ENCODE data around the gene OR8G1.
A peak's percentile ranks its signal among the peaks of the same experiment; 100 is the strongest.
"Not testable (repeated sequence)": the region's sequence is repeated elsewhere in the genome, so short reads cannot be mapped to it uniquely, and the experiment has no call there.

Gene OR8G1

DNA sequence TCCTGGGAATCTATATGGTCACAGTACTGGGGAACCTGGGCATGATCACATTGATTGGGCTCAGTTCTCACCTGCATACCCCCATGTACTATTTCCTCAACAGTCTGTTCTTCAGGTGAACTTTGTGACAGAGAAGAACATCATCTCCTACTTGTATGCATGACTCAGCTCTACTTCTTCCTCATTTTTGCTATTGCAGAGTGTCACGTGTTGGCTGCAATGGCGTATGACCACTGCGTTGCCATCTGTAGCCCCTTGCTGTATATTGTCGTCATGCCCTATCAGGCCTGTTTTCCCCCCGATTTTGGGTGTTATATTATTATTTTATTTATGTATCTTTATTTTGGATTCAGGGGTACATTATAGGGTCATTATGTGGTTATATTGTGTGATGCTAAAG is 2.4 kb upstream of the OR8G1 start:
- no peak for DNase-seq (ENCODE audit: low spot score)

DNA sequence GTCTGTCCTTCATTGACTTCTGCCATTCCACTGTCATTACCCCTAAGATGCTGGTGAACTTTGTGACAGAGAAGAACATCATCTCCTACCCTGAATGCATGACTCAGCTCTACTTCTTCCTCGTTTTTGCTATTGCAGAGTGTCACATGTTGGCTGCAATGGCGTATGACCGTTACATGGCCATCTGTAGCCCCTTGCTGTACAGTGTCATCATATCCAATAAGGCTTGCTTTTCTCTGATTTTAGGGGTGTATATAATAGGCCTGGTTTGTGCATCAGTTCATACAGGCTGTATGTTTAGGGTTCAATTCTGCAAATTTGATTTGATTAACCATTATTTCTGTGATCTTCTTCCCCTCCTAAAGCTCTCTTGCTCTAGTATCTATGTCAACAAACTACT is 9.0 kb downstream of the OR8G1 start:
- DNase-seq (ENCODE audit: low spot score): not testable (repeated sequence)

DNA sequence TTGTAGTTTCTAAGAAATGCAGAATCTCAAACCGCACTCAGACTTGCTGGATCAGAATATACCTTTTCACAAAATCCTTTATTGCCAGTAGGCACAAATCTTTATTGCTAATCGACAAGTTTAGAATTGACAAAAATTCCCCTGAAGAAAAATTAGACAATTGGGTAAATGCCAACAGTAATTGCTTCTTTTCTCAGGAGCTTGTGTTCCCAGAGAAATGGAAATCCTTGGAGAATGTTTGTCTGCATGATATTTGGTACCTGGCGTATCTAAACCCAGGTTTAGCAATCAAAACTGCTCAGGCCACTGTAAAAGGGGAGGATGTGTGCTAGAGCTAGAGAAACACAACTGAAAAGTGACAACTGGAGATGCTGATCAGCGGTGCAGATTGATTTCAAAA is 15.2 kb downstream of the OR8G1 start, which contains the start of gene OR8G5:
Gene OR8G5, plus strand, starts transcription at position 301 of the 400 bp plus-strand sequence. CDS start 8,556 bp downstream, outside the sequence.
- no peak for DNase-seq (ENCODE audit: low spot score)

- not testable (repeated sequence) for DNase-seq (ENCODE audit: low spot score)
Measured at GRCh38 chr11:124265041-124265440, 24.1 kb downstream of the OR8G1 start.

DNA sequence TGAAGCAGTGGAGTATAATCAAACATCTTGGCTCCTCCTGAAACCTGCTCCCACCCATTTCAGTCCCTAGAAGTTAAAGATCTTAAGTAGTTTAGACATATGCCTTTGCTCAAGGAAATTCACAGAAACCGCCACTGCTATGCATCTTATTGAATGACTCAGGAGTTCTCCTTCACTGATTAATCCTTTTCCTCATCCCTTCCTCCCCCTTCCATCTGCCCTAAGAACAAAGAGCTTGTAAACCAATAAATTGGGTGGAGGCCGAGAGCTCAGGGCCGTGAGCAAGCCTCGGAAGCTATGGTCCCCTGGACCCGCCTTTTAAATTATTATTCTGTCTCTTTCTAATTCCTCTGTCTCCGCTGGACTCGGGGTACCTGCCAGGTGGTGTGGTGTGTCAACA is 30.0 kb downstream of the OR8G1 start:
- DNase-seq (ENCODE audit: low spot score): not testable (repeated sequence)

- no peak for DNase-seq (ENCODE audit: low spot score)
Measured at GRCh38 chr11:124274000-124274399, 33.1 kb downstream of the OR8G1 start.

DNA sequence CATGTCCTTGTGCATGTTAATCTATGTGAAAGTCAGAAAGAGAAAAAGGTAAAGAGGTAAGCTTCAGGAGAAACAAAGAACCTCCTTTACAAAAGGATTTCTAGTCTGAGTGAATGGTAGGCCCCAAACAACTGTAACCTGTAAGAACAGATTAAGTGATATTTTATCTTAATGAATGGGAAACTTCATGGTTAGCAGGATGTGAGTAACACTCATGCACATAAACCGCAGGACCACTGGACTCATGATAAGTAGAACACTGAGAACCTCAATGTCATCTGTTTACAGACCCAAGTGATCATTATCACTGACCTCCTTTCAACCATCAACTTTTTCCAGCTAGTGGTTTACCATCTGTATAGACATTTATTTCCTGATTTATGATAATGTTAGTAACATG is 35.2 kb downstream of the OR8G1 start:
- DNase-seq (ENCODE audit: low spot score): no peak

DNA sequence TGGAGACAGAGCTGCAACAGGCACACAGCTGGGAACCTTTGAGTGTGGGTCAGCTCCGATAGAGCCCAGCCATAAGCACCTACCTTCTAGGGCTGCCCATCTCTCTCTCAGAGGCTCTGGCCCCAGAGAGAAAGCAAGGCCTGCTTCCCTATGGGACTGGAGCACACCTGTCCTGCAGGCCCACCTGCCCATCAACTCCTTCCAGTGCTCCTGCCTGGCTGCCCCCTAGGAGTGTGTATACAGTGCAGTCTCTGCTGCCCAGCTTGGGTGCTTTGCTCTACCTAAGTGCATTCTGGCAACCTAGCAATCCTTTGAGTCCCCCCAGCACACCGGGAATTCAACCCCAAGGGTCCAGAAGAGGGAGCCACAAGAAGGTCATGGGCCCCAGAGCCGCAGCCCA is 36.3 kb downstream of the OR8G1 start:
- no peak for DNase-seq (ENCODE audit: low spot score)

DNA sequence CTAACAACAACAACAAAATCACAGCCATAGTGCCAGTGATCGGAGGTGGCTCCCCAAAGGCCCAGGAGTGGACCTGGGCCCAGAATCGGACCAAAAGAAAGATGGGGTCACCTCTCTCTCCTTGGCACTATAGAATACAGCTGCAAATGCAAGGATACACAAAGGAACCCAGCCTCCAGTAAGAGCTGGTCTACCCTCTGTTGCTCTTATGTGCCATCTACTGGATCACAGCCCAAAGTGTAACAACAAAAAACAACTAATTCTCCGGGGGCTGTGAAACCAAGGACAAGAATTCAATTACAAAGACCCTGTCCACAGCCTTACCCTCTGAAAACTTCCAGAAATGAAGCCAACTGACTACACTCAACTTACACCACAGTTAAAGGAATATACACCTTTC is 36.9 kb downstream of the OR8G1 start:
- no peak for DNase-seq (ENCODE audit: low spot score)

- no peak for DNase-seq (ENCODE audit: low spot score)
Measured at GRCh38 chr11:124278261-124278660, 37.4 kb downstream of the OR8G1 start.

DNA sequence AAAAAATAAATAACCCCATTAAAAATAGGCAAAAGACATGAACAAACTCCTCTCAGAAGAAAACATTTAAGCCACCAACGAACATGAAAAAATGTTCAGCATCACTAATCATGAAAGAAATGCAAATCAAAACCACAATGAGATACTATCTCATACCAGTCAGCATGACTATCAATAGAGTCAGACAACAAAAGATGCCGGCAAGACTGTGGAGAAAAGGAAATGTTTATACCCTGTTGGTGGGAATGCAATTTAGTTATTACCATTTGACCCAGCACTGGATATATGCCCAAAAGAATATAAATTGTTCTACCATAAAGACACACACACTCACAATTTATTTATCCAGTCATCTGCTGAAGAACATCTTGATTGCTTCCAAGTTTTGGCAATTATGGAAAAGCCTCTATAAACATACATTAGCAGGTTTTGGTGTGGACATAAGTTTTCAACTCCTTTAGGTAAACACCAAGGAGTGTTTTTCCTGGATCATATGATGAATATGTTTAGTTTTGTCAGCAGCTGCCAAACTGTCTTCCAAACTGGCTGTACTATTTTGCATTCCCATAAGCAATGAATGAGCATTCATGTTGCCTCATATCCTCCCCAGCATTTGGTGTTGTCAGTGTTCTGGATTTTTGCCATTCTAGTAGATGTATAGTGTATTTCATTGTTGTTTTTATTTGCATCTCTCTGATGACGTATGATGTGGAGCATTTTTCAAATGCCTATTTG is 44.9 kb downstream of the OR8G1 start:
- DNase-seq (ENCODE audit: low spot score): no peak

DNA sequence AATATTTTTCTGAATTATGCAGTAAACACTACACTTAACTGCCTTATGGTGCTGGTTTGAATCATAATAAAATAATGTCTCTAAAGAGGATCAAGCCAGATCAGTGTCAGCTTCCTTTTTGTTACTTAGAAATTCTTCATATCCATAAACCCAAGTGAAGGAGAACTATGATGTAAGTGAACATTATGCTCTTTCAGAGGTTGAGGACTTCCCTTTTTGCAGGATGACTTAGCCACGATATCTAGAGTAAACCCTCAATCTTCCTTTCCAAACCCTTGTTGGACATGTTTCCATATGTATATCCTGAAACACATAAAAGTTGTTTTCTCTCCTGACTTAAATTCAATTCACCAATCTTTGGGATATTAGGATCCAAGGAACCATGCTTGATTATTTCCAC is 53.8 kb downstream of the OR8G1 start:
- DNase-seq (ENCODE audit: low spot score): no peak

- no peak for DNase-seq (ENCODE audit: low spot score)
Measured at GRCh38 chr11:124296016-124296415, 55.1 kb downstream of the OR8G1 start.

GRCh38 chr11:124297921-124298320 is 57.0 kb downstream of the OR8G1 start:
- DNase-seq (ENCODE audit: low spot score): no peak

DNA sequence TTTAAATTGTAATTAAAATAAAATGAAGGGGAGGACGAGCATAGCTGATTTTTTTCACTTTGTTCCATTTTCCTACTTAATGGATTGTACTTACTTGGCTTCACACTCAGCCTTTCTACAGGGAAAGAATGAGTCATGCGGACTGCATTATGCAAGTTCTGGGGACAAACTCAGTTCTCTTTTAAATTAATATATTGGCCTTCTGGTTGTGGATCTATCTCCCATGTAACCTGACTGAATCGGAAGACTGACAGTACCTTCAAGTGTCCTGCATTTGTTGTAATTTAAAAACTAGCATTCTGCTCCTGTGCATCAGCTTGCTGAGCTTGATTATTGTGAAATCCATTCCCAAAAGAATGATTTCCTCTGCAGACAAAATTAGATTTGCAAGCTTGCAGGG is 60.7 kb downstream of the OR8G1 start:
- peak; percentile 14 for DNase-seq (ENCODE audit: low spot score)

DNA sequence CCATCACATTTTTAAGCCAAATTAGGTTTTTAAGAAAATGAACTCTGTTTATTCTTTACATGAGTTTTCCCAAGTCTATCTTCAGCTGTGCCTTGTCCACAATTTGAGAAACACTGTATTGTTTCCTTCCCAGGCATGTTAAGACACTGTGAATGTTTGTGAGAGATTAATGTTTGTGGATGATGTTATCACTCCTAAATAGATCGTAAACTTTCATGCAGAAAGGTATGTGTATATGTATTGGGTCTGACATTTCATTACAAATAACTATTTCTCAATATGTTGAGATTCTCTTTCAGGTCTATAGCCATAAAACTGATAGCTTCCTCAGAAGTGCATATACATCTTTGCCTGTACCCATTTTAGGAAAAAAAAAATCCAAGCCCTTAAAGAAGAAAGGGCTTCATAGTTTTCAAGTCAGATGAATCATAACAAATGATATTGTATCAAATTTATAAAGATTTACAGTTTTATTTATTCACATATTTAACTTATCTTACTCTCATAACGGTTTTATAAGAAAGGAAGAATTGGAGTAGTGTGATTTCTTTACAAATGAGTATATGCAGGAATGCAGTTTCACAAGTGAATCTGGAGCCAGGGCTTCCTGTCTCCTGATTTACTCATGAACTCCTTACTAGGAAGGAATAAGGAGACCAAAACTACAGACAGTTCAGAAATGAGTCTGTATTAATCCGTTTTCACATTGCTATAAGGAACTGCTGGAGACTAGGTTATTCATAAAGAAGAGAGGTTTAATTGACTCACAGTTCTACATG is 61.6 kb downstream of the OR8G1 start:
- no peak for DNase-seq (ENCODE audit: low spot score)

All from putamen (tissue), 1 donor.